Ovary (tissue), 9 donors: ENCODE results near the gene WNT8B. TPM values are rescaled to one million over a fixed set of nuclear protein-coding genes. Genes with fewer than 3 reads are reported as not detected.
A peak's percentile ranks its signal among the peaks of the same experiment; 100 is the strongest.

Experiments used
- DNase-seq, 5 donors: peaks; one replicate each; pipeline ENCODE4 v3.0.0-alpha.2; 2019 to 2020
- H3K27ac ChIP-seq, 2 donors: fragments of 200-600 bp; one replicate each; pipeline versions ENCODE4 v1.5.1 to v1.8.0; 2019 to 2022
- H3K27me3 ChIP-seq: fragments of 200-600 bp; one replicate; pipeline ENCODE4 v1.8.0; 2022
- H3K36me3 ChIP-seq: fragments of 200-600 bp; sonication (generic); one replicate; pipeline ENCODE4 v1.5.1; 2019
- H3K4me1 ChIP-seq: one replicate; pipeline ENCODE4 v1.8.1; 2013; ENCODE audit warnings: mild to moderate bottlenecking, moderate library complexity; ENCODE audit not compliant: insufficient read depth
- H3K4me3 ChIP-seq: fragments of 200-600 bp; sonication (generic); one replicate; pipeline ENCODE4 v1.5.1; 2017
- H3K9me3 ChIP-seq, 2 donors: fragments of 200-600 bp in 1 of 2; sonication (generic) in 1 of 2; one replicate each; pipeline versions ENCODE4 v1.5.1 to v1.8.1; 2013 to 2019; ENCODE audit warnings: mild to moderate bottlenecking in 1 of 2, moderate library complexity in 1 of 2
- EP300 ChIP-seq: sonication (generic); formaldehyde crosslinking; IDR thresholded peaks from one replicate; pipeline ENCODE4 v1.6.1; 2017; ENCODE audit warnings: antibody characterized with exemption
- POLR2A ChIP-seq: fragments of 450-650 bp; IDR thresholded peaks from one replicate; pipeline ENCODE4 v1.6.1; 2017; ENCODE audit warnings: antibody characterized with exemption, mild to moderate bottlenecking, moderate library complexity
- WGBS, 3 donors: extraction: QIAGEN DNeasy Blood & Tissue Kit in 1 of 3; methylation state at CpG; one replicate each; pipeline versions ENCODE4 v1.1.5 to v1.1.7; 2013 to 2017; 5-methylcytosine and 5-hydroxymethylcytosine counted together
- intact Hi-C, 4 donors: fragments of 100-400 bp; cut with DNase I; formaldehyde crosslinking; loops; one replicate each; pipeline versions ENCODE4 v1.11.0 to v1.15.1; 2022 to 2023
- polyA plus RNA-seq, 2 donors: library from polyadenylated mRNA; stranded (reverse); fragments of 200-250 nt in 1 of 2; fragments of 350-450 nt in 1 of 2; fragmentation: Illumina TruSeq in 1 of 2; extraction: RNeasy Lipid Tissue Mini Kit (QIAGEN cat#74804) in 1 of 2; gene quantifications; one replicate each; pipeline ENCODE4 v1.2.3, GENCODE V29; 2013 to 2014
- total RNA-seq, 7 donors: library from RNA; depleted of rRNA in 2 of 7; stranded (reverse); fragments of >200 nt in 2 of 7; fragmentation: NEBNext Ultra II Directional in 3 of 7; extraction: Animal tissue kit (Norgen Biotek cat#: 25700) in 3 of 7; gene quantifications; one replicate each; pipeline versions ENCODE4 v1.1.0 to v1.2.4, GENCODE V29; 2016 to 2023
- TF ChIP-seq, protein P1 (sequence below), 3 donors: fragments of 450-650 bp in 2 of 3; fragments of 200-600 bp in 1 of 3; IDR thresholded peaks; one replicate each; pipeline versions ENCODE4 v1.5.1 to v1.8.0; 2016 to 2022; ENCODE audit warnings: antibody characterized with exemption in 3 of 3, mild to moderate bottlenecking in 1 of 3
- donor health status: DM: no; HTN: no; CAD: no; lungs with moderate emphysema.
- donor health status: DM: no; HTN: no; CAD: no.
- donor health status: Bipolar disorder and iron deficiency.
- donor health status: DM: yes; HTN: yes; CAD: no.
- donor health status: DM: no; HTN: no; CAD: no.
- donor health status: DM: yes; HTN: yes; CAD: no.

WNT8B gene
- total and polyA plus RNA-seq, 9 donors: 0.06 to 0.36 (median 0.24) TPM; not detected in 5

DNA sequence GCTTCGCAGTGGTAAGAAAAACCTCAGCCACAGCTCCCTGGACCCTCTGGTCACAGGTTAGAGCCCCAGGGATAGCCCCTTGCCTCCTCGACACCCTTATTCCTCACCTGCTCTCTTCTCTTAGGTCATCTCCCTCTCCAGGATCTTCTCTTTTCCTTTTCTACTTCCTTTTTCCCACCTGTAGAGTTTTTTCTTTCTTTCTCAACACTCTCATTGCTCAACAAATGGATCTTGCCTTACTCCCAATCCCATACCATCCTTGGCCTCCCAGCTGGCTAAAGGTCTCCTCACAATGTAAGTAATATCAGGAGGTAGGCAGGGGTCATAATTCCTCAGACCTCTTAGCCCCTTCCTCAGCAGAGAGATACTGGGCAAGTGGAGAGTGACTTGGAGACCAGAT lies 17.2 kb downstream of the WNT8B start:
- Histone ChIP-seq H3K9me3 (no peaks in the 10 kb centered on the region), H3K4me3 (no peak overlapping the region), H3K36me3 (no peaks in the 10 kb centered on the region), H3K27me3 (no peaks in the 10 kb centered on the region), H3K27ac (no peak overlapping the region), H3K4me1 (peaks cover 7% of the 10 kb centered on the region)
- WGBS, 3 donors: 74 to 80% (median 80%) methylated on average over 2 of the region's 2 CpGs
- no peak for DNase-seq
- TF ChIP-seq, protein P1, sequence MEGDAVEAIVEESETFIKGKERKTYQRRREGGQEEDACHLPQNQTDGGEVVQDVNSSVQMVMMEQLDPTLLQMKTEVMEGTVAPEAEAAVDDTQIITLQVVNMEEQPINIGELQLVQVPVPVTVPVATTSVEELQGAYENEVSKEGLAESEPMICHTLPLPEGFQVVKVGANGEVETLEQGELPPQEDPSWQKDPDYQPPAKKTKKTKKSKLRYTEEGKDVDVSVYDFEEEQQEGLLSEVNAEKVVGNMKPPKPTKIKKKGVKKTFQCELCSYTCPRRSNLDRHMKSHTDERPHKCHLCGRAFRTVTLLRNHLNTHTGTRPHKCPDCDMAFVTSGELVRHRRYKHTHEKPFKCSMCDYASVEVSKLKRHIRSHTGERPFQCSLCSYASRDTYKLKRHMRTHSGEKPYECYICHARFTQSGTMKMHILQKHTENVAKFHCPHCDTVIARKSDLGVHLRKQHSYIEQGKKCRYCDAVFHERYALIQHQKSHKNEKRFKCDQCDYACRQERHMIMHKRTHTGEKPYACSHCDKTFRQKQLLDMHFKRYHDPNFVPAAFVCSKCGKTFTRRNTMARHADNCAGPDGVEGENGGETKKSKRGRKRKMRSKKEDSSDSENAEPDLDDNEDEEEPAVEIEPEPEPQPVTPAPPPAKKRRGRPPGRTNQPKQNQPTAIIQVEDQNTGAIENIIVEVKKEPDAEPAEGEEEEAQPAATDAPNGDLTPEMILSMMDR (IDR thresholded peaks at IDR 0.05): no peak
- no peak for TF ChIP-seq EP300
- TF ChIP-seq POLR2A: no peak
- intact Hi-C loops: no loop called here

DNA sequence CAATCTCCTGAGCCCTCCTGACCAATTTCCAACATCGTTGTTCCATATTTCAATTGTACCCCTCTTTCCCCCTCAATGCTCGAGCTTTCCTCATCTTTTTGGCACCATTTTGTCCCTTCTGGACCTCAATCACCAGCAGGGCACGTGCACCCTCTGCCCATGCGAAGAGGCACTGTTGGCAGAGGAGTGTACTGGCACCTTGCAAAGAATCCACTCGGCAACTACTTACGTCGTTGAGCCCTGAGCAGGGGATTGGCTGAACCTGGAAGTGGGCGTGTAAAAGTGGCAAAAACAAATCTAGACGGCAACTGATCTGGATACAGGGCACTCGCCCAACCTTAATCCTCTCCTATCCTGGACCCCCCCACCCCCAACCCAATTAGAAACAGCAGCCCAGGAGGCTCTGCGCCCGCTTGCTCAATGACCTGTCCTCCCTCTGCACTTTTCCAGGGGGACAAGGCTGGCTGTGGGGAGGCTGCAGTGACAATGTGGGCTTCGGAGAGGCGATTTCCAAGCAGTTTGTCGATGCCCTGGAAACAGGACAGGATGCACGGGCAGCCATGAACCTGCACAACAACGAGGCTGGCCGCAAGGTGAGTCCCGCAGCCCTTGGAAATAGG lies 18.8 kb downstream of the WNT8B start:
- Histone ChIP-seq H3K4me1 (peaks cover 7% of the 10 kb centered on the region), H3K36me3 (no peaks in the 10 kb centered on the region), H3K27ac (no peak overlapping the region), H3K4me3 (peak overlapping the region; percentile 32), H3K27me3 (no peaks in the 10 kb centered on the region), H3K9me3 (no peaks in the 10 kb centered on the region)
- DNase-seq: peak; percentile 72 to 89 (median 84)
- 2 to 3% (median 2%) methylated on average over 18 to 19 of the region's 19 CpGs for WGBS, 3 donors
- no peak for TF ChIP-seq EP300
- TF ChIP-seq POLR2A: no peak
- TF ChIP-seq, protein P1 (IDR thresholded peaks at IDR 0.05): no peak
- intact Hi-C loops: no loop called here

DNA sequence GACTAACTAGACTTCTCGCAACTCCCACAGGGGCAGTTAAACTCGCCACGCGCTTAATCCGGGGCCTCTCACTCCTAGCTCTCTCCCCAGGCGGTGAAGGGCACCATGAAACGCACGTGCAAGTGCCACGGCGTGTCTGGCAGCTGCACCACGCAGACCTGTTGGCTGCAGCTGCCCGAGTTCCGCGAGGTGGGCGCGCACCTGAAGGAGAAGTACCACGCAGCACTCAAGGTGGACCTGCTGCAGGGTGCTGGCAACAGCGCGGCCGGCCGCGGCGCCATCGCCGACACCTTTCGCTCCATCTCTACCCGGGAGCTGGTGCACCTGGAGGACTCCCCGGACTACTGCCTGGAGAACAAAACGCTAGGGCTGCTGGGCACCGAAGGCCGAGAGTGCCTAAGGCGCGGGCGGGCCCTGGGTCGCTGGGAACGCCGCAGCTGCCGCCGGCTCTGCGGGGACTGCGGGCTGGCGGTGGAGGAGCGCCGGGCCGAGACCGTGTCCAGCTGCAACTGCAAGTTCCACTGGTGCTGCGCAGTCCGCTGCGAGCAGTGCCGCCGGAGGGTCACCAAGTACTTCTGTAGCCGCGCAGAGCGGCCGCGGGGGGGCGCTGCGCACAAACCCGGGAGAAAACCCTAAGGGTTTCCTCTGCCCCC lies 19.5 kb downstream of the WNT8B start:
- Histone ChIP-seq H3K27me3 (no peaks in the 10 kb centered on the region), H3K36me3 (no peaks in the 10 kb centered on the region), H3K4me3 (peak overlapping the region; percentile 32), H3K9me3 (no peaks in the 10 kb centered on the region), H3K4me1 (peaks cover 7% of the 10 kb centered on the region), H3K27ac (no peak overlapping the region)
- WGBS, 3 donors: 0 to 2% (median 0%) methylated on average over 39 to 59 of the region's 59 CpGs
- TF ChIP-seq POLR2A: no peak
- TF ChIP-seq, protein P1 (IDR thresholded peaks at IDR 0.05): peak; percentile 41 to 50 (median 49)
- peak; percentile 52 to 79 (median 67) for DNase-seq
- intact Hi-C loops: no loop called here

DNA sequence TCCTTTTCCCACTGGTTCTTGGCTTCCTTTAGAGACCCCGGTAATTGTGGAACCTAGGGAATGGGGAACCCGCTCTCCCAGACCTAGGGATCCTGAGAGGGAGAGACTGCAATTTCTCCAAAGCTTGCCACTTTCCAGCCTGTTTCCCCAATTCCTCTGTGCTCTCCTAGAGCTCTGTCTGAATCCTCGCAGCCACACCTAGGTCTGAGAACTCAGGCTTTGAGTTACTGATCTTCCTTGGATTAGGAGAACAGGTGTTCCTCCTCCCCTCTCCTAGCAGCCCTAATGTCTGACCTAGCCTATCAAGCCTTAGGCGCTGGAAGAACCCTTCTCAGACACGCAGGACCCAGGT lies 20.0 kb downstream of the WNT8B start:
- no peaks in the 10 kb centered on the region for H3K27me3 ChIP-seq
- TF ChIP-seq, protein P1 (IDR thresholded peaks at IDR 0.05): no peak
- no peak for TF ChIP-seq EP300
- TF ChIP-seq POLR2A: no peak
- H3K36me3 ChIP-seq: no peaks in the 10 kb centered on the region
- peaks cover 7% of the 10 kb centered on the region for H3K4me1 ChIP-seq
- no peak overlapping the region for H3K27ac ChIP-seq
- no peak for DNase-seq
- no peak overlapping the region for H3K4me3 ChIP-seq
- H3K9me3 ChIP-seq: no peaks in the 10 kb centered on the region
- intact Hi-C loops: no loop called here
- 29% methylated on average over 5 of the region's 5 CpGs for WGBS, 3 donors
